ENCODE data around the gene CCDC185.

The CCDC185 gene

DNA sequence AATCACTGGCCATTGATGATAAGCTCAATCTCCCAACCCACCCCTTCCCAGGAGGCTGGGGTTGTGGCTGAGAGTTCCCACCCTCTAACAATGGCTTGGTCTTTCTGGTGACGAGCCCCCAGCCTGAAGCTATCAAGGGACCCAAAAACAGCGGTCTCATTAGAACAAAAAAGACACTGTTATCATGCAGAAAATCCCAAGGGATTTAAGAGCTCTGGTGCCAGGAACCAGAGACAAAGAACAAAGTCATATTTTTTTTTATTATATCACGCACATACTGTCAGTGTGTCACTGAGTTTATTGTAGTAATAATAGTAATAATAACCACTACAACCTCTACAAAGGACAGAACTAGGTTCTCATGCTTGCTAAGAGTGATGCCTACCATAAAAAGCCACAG lies 43.9 kb downstream of the CCDC185 start:
- DNase-seq (ENCODE audit: low read depth), result no peak

DNA sequence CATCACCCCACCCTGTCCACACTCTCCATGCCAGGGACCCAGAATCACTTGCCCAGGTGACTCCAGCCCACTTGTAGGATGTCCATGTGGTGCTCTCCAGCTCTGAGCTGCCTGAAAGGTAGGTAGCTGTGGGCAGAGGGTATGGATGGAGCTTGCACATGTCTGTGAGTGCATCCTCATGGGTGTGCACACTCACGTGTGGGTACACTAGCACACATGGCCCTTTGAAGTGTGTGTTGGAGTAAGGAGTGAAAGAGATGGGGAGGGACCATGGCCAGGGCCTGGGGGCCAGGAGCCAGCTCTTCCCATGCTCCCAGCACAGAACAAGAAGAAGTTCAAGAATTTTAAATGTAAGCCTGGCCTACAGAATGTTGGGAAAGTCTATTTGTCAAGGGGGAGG lies 50.2 kb downstream of the CCDC185 start:
- DNase-seq (ENCODE audit: low read depth), result no peak

DNA sequence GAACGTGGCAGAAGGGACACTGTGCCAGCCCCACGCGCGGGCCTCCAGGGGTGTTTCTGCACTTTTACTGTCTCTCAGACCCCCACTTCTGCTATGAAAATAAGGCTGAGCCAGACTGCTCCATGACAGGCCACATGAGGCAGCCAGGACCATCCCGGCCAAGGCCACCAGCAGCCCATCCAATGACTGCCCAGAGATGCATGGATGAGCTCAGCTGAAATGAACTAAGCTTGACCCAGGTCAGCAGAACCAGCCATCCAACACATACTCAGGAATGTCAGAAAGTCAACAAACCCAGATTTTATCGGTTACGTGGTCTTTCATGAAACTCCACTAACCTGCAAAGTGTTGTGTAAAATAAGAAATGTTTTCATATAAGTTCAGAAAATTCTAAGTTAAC lies 51.2 kb downstream of the CCDC185 start:
- no peak for DNase-seq (ENCODE audit: low read depth)

Measured in amniotic epithelial cell (primary cell).